ENCODE data around the gene STK24. TPM values are rescaled to one million over a fixed set of nuclear protein-coding genes. Genes with fewer than 3 reads are reported as not detected.
A peak's percentile ranks its signal among the peaks of the same experiment; 100 is the strongest.

Gene STK24
- total RNA-seq, 1 donor from 2014 or later, result 92.3 TPM

DNA sequence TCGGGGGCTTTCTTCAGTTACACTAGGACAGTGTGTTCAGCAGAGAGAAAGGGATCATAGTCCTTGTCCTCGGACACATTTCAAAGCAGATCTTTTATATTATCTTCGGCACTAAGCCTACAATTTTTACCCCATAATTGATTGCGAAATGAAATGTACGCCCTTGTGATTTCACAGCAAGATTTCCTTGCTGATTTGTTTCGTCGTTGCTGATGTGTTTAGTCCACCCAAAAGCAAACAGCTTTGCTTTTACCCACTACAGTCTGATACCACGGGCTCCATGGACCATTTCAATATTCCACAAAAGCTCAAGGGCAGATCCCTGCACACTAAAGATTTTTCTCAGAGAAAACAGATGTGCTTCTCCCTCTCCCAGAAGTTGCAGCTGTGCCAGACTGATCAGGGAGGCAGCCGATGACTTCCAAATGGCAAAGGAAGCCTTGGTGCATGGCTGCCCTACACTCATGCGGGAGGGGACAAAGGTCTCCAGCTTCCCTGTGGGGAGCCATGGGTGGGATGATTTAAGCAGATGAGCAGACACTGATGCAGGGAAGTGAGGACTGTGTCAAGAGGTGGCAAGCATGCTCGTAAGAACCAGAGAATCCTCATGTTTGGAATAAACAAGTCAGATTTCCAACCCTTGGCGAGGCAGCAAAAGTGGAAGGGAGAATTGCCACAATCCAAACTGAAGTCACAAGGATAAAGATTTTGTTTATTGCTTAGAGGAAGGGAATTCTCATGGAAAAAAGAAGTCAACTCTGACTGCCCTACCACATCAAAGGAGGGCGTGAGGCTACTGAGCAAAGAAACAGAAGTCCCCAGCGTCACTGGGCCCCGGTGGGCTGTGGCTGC, 81.1 kb downstream of the STK24 start:
- H3K36me3 Mint-ChIP-seq (ENCODE audit: low read depth, unreplicated experiment), result peaks cover 12% of the 10 kb centered on the region
- peaks cover 11% of the 10 kb centered on the region for H3K27me3 Mint-ChIP-seq (ENCODE audit: unreplicated experiment)
- TF ChIP-seq, protein P1, sequence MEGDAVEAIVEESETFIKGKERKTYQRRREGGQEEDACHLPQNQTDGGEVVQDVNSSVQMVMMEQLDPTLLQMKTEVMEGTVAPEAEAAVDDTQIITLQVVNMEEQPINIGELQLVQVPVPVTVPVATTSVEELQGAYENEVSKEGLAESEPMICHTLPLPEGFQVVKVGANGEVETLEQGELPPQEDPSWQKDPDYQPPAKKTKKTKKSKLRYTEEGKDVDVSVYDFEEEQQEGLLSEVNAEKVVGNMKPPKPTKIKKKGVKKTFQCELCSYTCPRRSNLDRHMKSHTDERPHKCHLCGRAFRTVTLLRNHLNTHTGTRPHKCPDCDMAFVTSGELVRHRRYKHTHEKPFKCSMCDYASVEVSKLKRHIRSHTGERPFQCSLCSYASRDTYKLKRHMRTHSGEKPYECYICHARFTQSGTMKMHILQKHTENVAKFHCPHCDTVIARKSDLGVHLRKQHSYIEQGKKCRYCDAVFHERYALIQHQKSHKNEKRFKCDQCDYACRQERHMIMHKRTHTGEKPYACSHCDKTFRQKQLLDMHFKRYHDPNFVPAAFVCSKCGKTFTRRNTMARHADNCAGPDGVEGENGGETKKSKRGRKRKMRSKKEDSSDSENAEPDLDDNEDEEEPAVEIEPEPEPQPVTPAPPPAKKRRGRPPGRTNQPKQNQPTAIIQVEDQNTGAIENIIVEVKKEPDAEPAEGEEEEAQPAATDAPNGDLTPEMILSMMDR (IDR thresholded peaks at IDR 0.05; ENCODE audit: unreplicated experiment), result no peak
- H3K9me3 Mint-ChIP-seq (ENCODE audit: unreplicated experiment), result no peaks in the 10 kb centered on the region
- H3K4me3 Mint-ChIP-seq (ENCODE audit: unreplicated experiment), result no peak overlapping the region
- no peak for DNase-seq (ENCODE audit: low spot score)
- no peak overlapping the region for H3K27ac Mint-ChIP-seq (ENCODE audit: unreplicated experiment)
- H3K4me1 Mint-ChIP-seq (ENCODE audit: unreplicated experiment), result peaks cover 26% of the 10 kb centered on the region

DNA sequence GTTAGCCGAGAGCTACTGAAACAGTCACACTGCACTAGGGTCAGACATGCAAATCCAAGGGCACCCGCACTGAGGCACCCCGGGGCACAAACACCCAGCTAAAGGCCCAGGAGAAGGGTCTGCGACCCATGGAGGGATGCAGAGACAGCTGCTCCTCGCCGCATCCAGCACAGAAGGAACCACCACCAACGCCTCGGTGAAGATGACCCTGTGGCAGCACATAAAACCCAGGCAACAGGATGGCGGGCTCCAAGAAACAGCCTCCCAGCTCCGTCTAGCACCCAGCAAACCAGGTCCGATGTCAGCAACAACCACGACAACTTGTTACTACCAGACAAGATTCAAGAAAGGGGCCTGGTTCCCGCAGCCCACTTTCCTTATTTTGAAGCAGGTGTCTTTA, 82.1 kb downstream of the STK24 start:
- H3K36me3 Mint-ChIP-seq (ENCODE audit: low read depth, unreplicated experiment), result peaks cover 5% of the 10 kb centered on the region
- no peak overlapping the region for H3K27ac Mint-ChIP-seq (ENCODE audit: unreplicated experiment)
- H3K4me1 Mint-ChIP-seq (ENCODE audit: unreplicated experiment), result peaks cover 32% of the 10 kb centered on the region
- no peak for DNase-seq (ENCODE audit: low spot score)
- TF ChIP-seq, protein P1 (IDR thresholded peaks at IDR 0.05; ENCODE audit: unreplicated experiment), result no peak
- H3K9me3 Mint-ChIP-seq (ENCODE audit: unreplicated experiment), result no peaks in the 10 kb centered on the region
- H3K27me3 Mint-ChIP-seq (ENCODE audit: unreplicated experiment), result peaks cover 11% of the 10 kb centered on the region
- H3K4me3 Mint-ChIP-seq (ENCODE audit: unreplicated experiment), result no peak overlapping the region

DNA sequence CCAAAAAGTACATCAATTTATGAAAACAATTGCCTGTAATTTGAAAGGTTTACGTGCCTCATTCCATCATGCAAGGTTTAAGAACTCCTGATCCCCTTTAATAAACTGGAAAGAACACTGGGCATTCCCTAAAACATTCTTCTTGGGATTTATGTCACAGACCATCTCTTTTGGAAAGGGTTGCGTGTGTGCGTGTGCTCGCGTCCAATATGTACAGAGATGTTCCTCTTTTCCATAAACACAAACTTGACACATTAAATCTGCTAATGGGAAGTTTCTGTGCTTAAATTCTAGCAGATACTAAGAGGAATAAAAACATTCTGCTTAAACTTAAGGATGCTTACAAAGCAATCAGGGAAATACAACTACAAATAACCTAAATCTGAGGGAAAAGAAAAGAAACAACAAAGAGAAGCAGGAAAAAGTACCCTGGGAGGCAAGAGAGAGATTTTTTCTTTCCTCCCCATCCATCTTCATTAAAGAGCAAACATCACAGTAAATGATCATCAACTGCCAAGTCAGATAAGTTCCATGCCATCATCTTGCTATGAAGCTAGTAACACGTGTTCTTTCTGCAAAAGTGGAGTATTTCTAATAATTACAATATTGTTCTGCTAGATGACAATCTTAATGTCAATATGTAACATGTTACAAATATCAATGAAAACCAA, 83.7 kb downstream of the STK24 start:
- DNase-seq (ENCODE audit: low spot score), result no peak
- H3K27me3 Mint-ChIP-seq (ENCODE audit: unreplicated experiment), result peaks cover 11% of the 10 kb centered on the region
- H3K4me3 Mint-ChIP-seq (ENCODE audit: unreplicated experiment), result no peak overlapping the region
- H3K36me3 Mint-ChIP-seq (ENCODE audit: low read depth, unreplicated experiment), result peaks cover 5% of the 10 kb centered on the region
- H3K27ac Mint-ChIP-seq (ENCODE audit: unreplicated experiment), result no peak overlapping the region
- TF ChIP-seq, protein P1 (IDR thresholded peaks at IDR 0.05; ENCODE audit: unreplicated experiment), result no peak
- no peaks in the 10 kb centered on the region for H3K9me3 Mint-ChIP-seq (ENCODE audit: unreplicated experiment)
- peaks cover 44% of the 10 kb centered on the region for H3K4me1 Mint-ChIP-seq (ENCODE audit: unreplicated experiment)

DNA sequence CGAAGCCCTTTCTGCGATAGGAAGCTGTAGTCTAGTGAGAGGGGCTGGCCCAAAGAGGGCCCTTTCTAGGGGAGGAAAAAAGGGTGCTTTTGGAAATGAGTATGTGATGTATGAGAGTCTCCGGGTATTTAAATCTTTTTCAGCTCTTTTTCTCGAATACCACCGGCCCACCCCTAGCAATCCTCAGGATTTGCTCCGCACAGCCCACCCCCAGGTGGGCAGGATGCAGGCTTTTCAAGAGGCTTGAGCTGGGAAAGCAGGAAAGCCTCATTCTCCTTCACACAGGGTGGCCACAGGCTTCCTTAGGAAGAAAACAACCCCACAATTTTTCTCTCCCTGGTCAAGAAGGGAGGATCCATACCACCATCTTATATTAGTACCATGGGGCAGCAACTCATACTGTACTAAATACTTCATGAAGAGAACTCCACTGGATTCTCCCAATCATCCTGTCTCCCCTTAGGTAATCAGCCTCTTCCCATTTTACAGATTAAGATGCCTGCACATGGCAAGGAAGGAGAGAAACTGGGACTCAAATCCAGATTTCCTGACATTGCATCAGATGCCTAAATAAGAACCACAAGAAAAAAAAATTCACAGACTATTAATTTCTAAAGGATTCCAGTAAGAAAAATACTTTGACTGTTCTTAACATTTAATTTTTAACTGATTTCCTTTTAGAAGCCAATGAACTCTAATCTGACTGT, 84.4 kb downstream of the STK24 start:
- no peaks in the 10 kb centered on the region for H3K9me3 Mint-ChIP-seq (ENCODE audit: unreplicated experiment)
- H3K36me3 Mint-ChIP-seq (ENCODE audit: low read depth, unreplicated experiment), result peaks cover 6% of the 10 kb centered on the region
- DNase-seq (ENCODE audit: low spot score), result no peak
- H3K27me3 Mint-ChIP-seq (ENCODE audit: unreplicated experiment), result peaks cover 10% of the 10 kb centered on the region
- H3K4me3 Mint-ChIP-seq (ENCODE audit: unreplicated experiment), result peak overlapping the region; percentile 28
- H3K4me1 Mint-ChIP-seq (ENCODE audit: unreplicated experiment), result peaks cover 49% of the 10 kb centered on the region
- peak overlapping the region; percentile 78 for H3K27ac Mint-ChIP-seq (ENCODE audit: unreplicated experiment)
- TF ChIP-seq, protein P1 (IDR thresholded peaks at IDR 0.05; ENCODE audit: unreplicated experiment), result no peak

Data from endothelial cell (in vitro differentiated cells).